Frontal cortex (tissue), 4 donors: ENCODE measurements around the gene PCDHB13. TPM values are rescaled to one million over a fixed set of nuclear protein-coding genes. Genes with fewer than 3 reads are reported as not detected.

ENCODE experiments used
- DNase-seq, 2 donors: peaks; one replicate each; pipeline ENCODE4 v3.0.0; 2012; ENCODE audit warnings: low spot score in 2 of 2
- FAIRE-seq: peaks from 2 replicates; lab custom pipeline; 2012; peaks lifted over from hg19 to GRCh38; lab: Jason Lieb, UNC
- total RNA-seq: library from RNA; depleted of rRNA; stranded (reverse); fragments of >200 nt; gene quantifications from one replicate; pipeline ENCODE4 v1.2.3, GENCODE V29; 2014
- donor health status: control.
- donor health status: control.
- donor health status: control.

The PCDHB13 gene
- total RNA-seq, 1 donor from 2014 or later = 6.1 TPM

- DNase-seq (no peak), FAIRE-seq (no peak)
Measured at GRCh38 chr5:141250576-141250975, 36.9 kb downstream of the PCDHB13 start.

- DNase-seq = no peak
- FAIRE-seq = no peak
Measured at GRCh38 chr5:141258464-141258863, 44.7 kb downstream of the PCDHB13 start.

GRCh38 chr5:141258948-141259347, 45.2 kb downstream of the PCDHB13 start:
- FAIRE-seq (no peak), DNase-seq (no peak)

- no peak for DNase-seq
- no peak for FAIRE-seq
Measured at GRCh38 chr5:141260458-141261237, 46.9 kb downstream of the PCDHB13 start.

GRCh38 chr5:141261238-141261546, 47.5 kb downstream of the PCDHB13 start:
- no peak for DNase-seq
- FAIRE-seq = no peak

Other genes with a start within 250 kb of the PCDHB13 start
- 29.8 TPM for gene PCDHAC2, start 247.4 kb upstream of the PCDHB13 start, total RNA-seq
- 0.82 TPM for gene PCDHB1, start 162.5 kb upstream of the PCDHB13 start, total RNA-seq
- 13.0 TPM for gene PCDHB2, start 119.3 kb upstream of the PCDHB13 start, total RNA-seq
- 11.0 TPM for gene PCDHB3, start 113.4 kb upstream of the PCDHB13 start, total RNA-seq
- gene PCDHB4, start 92.1 kb upstream of the PCDHB13 start, total RNA-seq = 4.5 TPM
- gene PCDHB5, start 78.7 kb upstream of the PCDHB13 start, total RNA-seq = 7.3 TPM
- gene PCDHB6, start 63.9 kb upstream of the PCDHB13 start, total RNA-seq = 3.3 TPM
- 9.8 TPM for gene PCDHB7, start 41.3 kb upstream of the PCDHB13 start, total RNA-seq
- 7.7 TPM for gene PCDHB8, start 36.1 kb upstream of the PCDHB13 start, total RNA-seq
- 5.3 TPM for gene PCDHB16, start 31.5 kb upstream of the PCDHB13 start, total RNA-seq
- 4.9 TPM for gene PCDHB9, start 26.8 kb upstream of the PCDHB13 start, total RNA-seq
- 13.9 TPM for gene PCDHB10, start 21.6 kb upstream of the PCDHB13 start, total RNA-seq
- 13.0 TPM for gene PCDHB11, start 14.3 kb upstream of the PCDHB13 start, total RNA-seq
- gene PCDHB12, start 5.2 kb upstream of the PCDHB13 start, total RNA-seq = 12.6 TPM
- 12.6 TPM for gene PCDHB14, start 9.4 kb downstream of the PCDHB13 start, total RNA-seq
- 18.3 TPM for gene PCDHB15, start 31.5 kb downstream of the PCDHB13 start, total RNA-seq
- gene SLC25A2, start 90.1 kb downstream of the PCDHB13 start, total RNA-seq = not detected
- gene TAF7, start 106.9 kb downstream of the PCDHB13 start, total RNA-seq = 119 TPM
- gene PCDHGA1, start 116.6 kb downstream of the PCDHB13 start, total RNA-seq = 3.3 TPM
- 4.5 TPM for gene PCDHGA2, start 124.8 kb downstream of the PCDHB13 start, total RNA-seq
- gene PCDHGA3, start 129.9 kb downstream of the PCDHB13 start, total RNA-seq = 4.1 TPM
- 6.1 TPM for gene PCDHGB1, start 136.2 kb downstream of the PCDHB13 start, total RNA-seq
- 5.7 TPM for gene PCDHGA4, start 141.1 kb downstream of the PCDHB13 start, total RNA-seq
- 6.1 TPM for gene PCDHGB2, start 146.1 kb downstream of the PCDHB13 start, total RNA-seq
- gene PCDHGA5, start 150.2 kb downstream of the PCDHB13 start, total RNA-seq = 5.7 TPM
- gene PCDHGB3, start 156.3 kb downstream of the PCDHB13 start, total RNA-seq = 8.2 TPM
- 9.0 TPM for gene PCDHGA6, start 160.0 kb downstream of the PCDHB13 start, total RNA-seq
- gene PCDHGA7, start 168.8 kb downstream of the PCDHB13 start, total RNA-seq = 4.9 TPM
- 8.6 TPM for gene PCDHGB4, start 173.8 kb downstream of the PCDHB13 start, total RNA-seq
- gene PCDHGA8, start 178.7 kb downstream of the PCDHB13 start, total RNA-seq = 5.7 TPM
- gene PCDHGB5, start 184.0 kb downstream of the PCDHB13 start, total RNA-seq = 13.0 TPM
- gene PCDHGA9, start 188.9 kb downstream of the PCDHB13 start, total RNA-seq = 6.9 TPM
- 9.8 TPM for gene PCDHGB6, start 194.1 kb downstream of the PCDHB13 start, total RNA-seq
- 9.8 TPM for gene PCDHGA10, start 199.1 kb downstream of the PCDHB13 start, total RNA-seq
- 10.6 TPM for gene PCDHGB7, start 203.8 kb downstream of the PCDHB13 start, total RNA-seq
- gene PCDHGA11, start 207.1 kb downstream of the PCDHB13 start, total RNA-seq = 10.6 TPM
- gene PCDHGA12, start 216.6 kb downstream of the PCDHB13 start, total RNA-seq = 3.7 TPM